ENCODE measurements around the gene CRMP1.

- TF ChIP-seq POLR2A (IDR thresholded peaks at IDR 0.05): no peak
- no peak for TF ChIP-seq POLR2AphosphoS5 (IDR thresholded peaks at IDR 0.05)
Observed at GRCh38 chr4:5781691-5782090, 111.2 kb downstream of the CRMP1 start.

Measured in breast epithelium (tissue), 3 donors.